Hindlimb muscle (tissue), 1 donor: ENCODE measurements around the gene ENPP3. TPM values are rescaled to one million over a fixed set of nuclear protein-coding genes. Genes with fewer than 3 reads are reported as not detected.

Source experiments
- DNase-seq: peaks from one replicate; pipeline ENCODE4 v3.0.0-alpha.2; 2013
- polyA plus RNA-seq: library from polyadenylated mRNA; unstranded; fragments of 120-200 nt; gene quantifications from one replicate; pipeline ENCODE4 v1.2.1, GENCODE V29; 2013; ENCODE audit not compliant: insufficient read length

The ENPP3 gene
- polyA plus RNA-seq = 0.52 TPM

GRCh38 chr6:131636880-131637792 is at the start of gene ENPP3:
ENPP3 (plus strand) TSS chr6:131637302; CDS start chr6:131637385, 83 bp downstream.
- DNase-seq = no peak

GRCh38 chr6:131587909-131588308 is 49.2 kb upstream of the ENPP3 start:
- no peak for DNase-seq

- no peak for DNase-seq
Measured at GRCh38 chr6:131588643-131589042, 48.5 kb upstream of the ENPP3 start.

- no peak for DNase-seq
Measured at GRCh38 chr6:131592935-131593334, 44.2 kb upstream of the ENPP3 start.

GRCh38 chr6:131594074-131594473 is 43.0 kb upstream of the ENPP3 start:
- no peak for DNase-seq

- no peak for DNase-seq
Measured at GRCh38 chr6:131597446-131597845, 39.7 kb upstream of the ENPP3 start.

GRCh38 chr6:131600716-131601115 is 36.4 kb upstream of the ENPP3 start:
- no peak for DNase-seq

- DNase-seq = no peak
Measured at GRCh38 chr6:131602781-131603312, 34.3 kb upstream of the ENPP3 start.

- DNase-seq = no peak
Measured at GRCh38 chr6:131613296-131613925, 23.7 kb upstream of the ENPP3 start.

GRCh38 chr6:131615275-131615674 is 21.8 kb upstream of the ENPP3 start:
- DNase-seq = no peak

- peak; percentile 95 for DNase-seq
Measured at GRCh38 chr6:131627724-131628682, 9.1 kb upstream of the ENPP3 start, which contains the start of gene MED23. MED23 (minus strand) TSS chr6:131628242; CDS start chr6:131628049, 193 bp downstream.

- DNase-seq = no peak
Measured at GRCh38 chr6:131628726-131629125, 8.4 kb upstream of the ENPP3 start.

- no peak for DNase-seq
Measured at GRCh38 chr6:131629651-131630050, 7.5 kb upstream of the ENPP3 start.

- DNase-seq = no peak
Measured at GRCh38 chr6:131631625-131632289, 5.3 kb upstream of the ENPP3 start.

- no peak for DNase-seq
Measured at GRCh38 chr6:131635384-131636340, 1.4 kb upstream of the ENPP3 start.

GRCh38 chr6:131638013-131638412 is 911 bp downstream of the ENPP3 start:
- no peak for DNase-seq

- DNase-seq = no peak
Measured at GRCh38 chr6:131640100-131640499, 3.0 kb downstream of the ENPP3 start.

GRCh38 chr6:131640576-131640975 is 3.5 kb downstream of the ENPP3 start:
- no peak for DNase-seq

GRCh38 chr6:131641554-131641953 is 4.5 kb downstream of the ENPP3 start:
- DNase-seq = no peak

GRCh38 chr6:131642565-131642964 is 5.5 kb downstream of the ENPP3 start:
- no peak for DNase-seq
